PC-3 (cell line): ENCODE measurements around the gene STK32C. TPM values are rescaled to one million over a fixed set of nuclear protein-coding genes. Genes with fewer than 3 reads are reported as not detected.

ENCODE experiments used
- ATAC-seq: fragments of 200-7000 bp; cut with Tn5 transposase; 2 replicates; pipeline ENCODE4 v1.9.1; 2020; ENCODE audit warnings: mild to moderate bottlenecking, moderate library complexity
- BruUV-seq: library from RNA; stranded (reverse); fragments of 400-500 nt; replicated peaks from 2 replicates; lab custom pipeline; 2021; lab: Mats Ljungman, UMichigan
- CTCF ChIA-PET: fragments of 300-600 bp; sonication (Branson Sonifier 250); formaldehyde crosslinking; loops from one replicate; lab custom pipeline; 2022; ENCODE audit warnings: antibody characterized with exemption; lab: Charles Lee
- POLR2A ChIA-PET: fragments of 300-600 bp; sonication (Branson Sonifier 250); formaldehyde crosslinking; loops from one replicate; lab custom pipeline; 2022; ENCODE audit warnings: antibody characterized with exemption; ENCODE audit not compliant: unreplicated experiment; lab: Charles Lee
- DNase-seq: peaks from one replicate; pipeline ENCODE4 v3.0.0-alpha.2; 2015
- H2AFZ ChIP-seq: fragments of 300-600 bp; sonication (generic); 2 replicates; pipeline ENCODE4 v1.6.0; 2016; ENCODE audit warnings: antibody characterized with exemption, low read length
- H3F3A ChIP-seq: fragments of 300-600 bp; sonication (generic); one replicate; pipeline ENCODE4 v1.6.0; 2017; ENCODE audit warnings: antibody characterized with exemption, low read length, control low read depth, mild to moderate bottlenecking; ENCODE audit not compliant: unreplicated experiment
- H3K27ac ChIP-seq: fragments of 300-600 bp; sonication (generic); 2 replicates; pipeline ENCODE4 v1.5.1; 2016; ENCODE audit warnings: mild to moderate bottlenecking, low read length
- H3K27me3 ChIP-seq: fragments of 300-600 bp; sonication (generic); 2 replicates; pipeline ENCODE4 v1.6.1; 2016; ENCODE audit warnings: low read length, mixed read lengths
- H3K36me3 ChIP-seq: fragments of 300-600 bp; sonication (generic); 2 replicates; pipeline ENCODE4 v1.6.1; 2016; ENCODE audit warnings: low read depth, mixed run types, low read length, mixed read lengths
- H3K4me1 ChIP-seq: fragments of 300-600 bp; sonication (generic); 2 replicates; pipeline ENCODE4 v1.5.1; 2016; ENCODE audit warnings: low read length; ENCODE audit not compliant: insufficient read depth
- H3K4me2 ChIP-seq: fragments of 300-600 bp; sonication (generic); 2 replicates; pipeline ENCODE4 v1.6.0; 2016; ENCODE audit warnings: low read length
- H3K4me3 ChIP-seq: fragments of 300-600 bp; sonication (generic); 2 replicates; pipeline ENCODE4 v1.5.1; 2016; ENCODE audit warnings: mild to moderate bottlenecking, low read length, mixed read lengths
- H3K79me2 ChIP-seq: fragments of 300-600 bp; sonication (generic); 2 replicates; pipeline ENCODE4 v1.6.1; 2017; ENCODE audit warnings: low read length, mixed read lengths
- H3K9ac ChIP-seq: fragments of 300-600 bp; sonication (generic); 2 replicates; pipeline ENCODE4 v1.6.0; 2016; ENCODE audit warnings: mild to moderate bottlenecking, low read length
- H3K9me2 ChIP-seq: fragments of 300-600 bp; sonication (generic); replicated peaks from 2 replicates; pipeline ENCODE4 v1.6.1; 2016; ENCODE audit warnings: mixed run types, low read length, mixed read lengths
- H3K9me3 ChIP-seq: fragments of 300-600 bp; sonication (generic); 2 replicates; pipeline ENCODE4 v1.6.1; 2016; ENCODE audit warnings: low read length, mixed read lengths
- H4K20me1 ChIP-seq: fragments of 300-600 bp; sonication (generic); 2 replicates; pipeline ENCODE4 v1.6.1; 2016; ENCODE audit warnings: low read length, mixed read lengths
- EZH2 ChIP-seq: fragments of 300-600 bp; sonication (generic); IDR thresholded peaks from one replicate; pipeline ENCODE4 v1.6.1; 2017; ENCODE audit warnings: antibody characterized with exemption, mild to moderate bottlenecking, low read length; ENCODE audit not compliant: unreplicated experiment
- EZH2phosphoT487 ChIP-seq: fragments of 300-600 bp; sonication (generic); IDR thresholded peaks from 2 replicates; pipeline ENCODE4 v1.6.1; 2018; ENCODE audit warnings: mild to moderate bottlenecking, antibody characterized with exemption, low read length, borderline replicate concordance
- intact Hi-C: fragments of 100-400 bp; cut with micrococcal nuclease; formaldehyde crosslinking; loops from 2 replicates; pipeline ENCODE4 v1.9.0; 2023
- total RNA-seq: library from RNA; depleted of rRNA; stranded (reverse); fragments of >200 nt; gene quantifications from 2 replicates; pipeline ENCODE4 v1.2.3, GENCODE V29; 2014
- TF ChIP-seq, protein P1 (sequence below): fragments of 300-600 bp; sonication (generic); conservative IDR thresholded peaks from 2 replicates; pipeline ENCODE4 v1.5.1; 2017; ENCODE audit warnings: antibody characterized with exemption, low read depth, mild to moderate bottlenecking, low read length

STK32C gene
- total RNA-seq, 1 experiment from 2014 or later, result 28.3 TPM

DNA sequence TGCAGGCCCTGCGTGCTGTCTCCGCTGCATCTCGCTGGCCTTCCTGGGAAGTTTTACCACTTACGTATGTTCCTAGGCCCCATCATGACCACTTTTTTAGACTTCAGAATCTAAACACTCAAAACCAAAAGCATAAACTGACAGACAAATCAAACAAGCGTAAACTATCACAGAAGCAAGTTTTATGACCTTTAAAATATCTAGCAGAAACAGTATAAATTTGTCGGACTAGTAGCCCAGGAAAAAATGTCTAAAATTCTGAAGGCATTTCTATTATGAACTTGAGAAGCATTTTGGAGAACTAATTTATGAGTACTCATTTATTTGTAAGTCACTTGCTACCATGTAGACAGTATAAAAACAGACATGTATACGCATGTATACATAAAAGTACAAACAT lies 34.8 kb upstream of the STK32C start:
- Histone ChIP-seq H3K27me3 (no peaks in the 10 kb centered on the region), H3K27ac (no peak overlapping the region), H2AFZ (no peak overlapping the region), H3K9me2 (no peaks in the 10 kb centered on the region), H3F3A (no peaks in the 10 kb centered on the region), H3K36me3 (no peaks in the 10 kb centered on the region), H3K4me2 (no peak overlapping the region), H3K79me2 (no peaks in the 10 kb centered on the region), H4K20me1 (no peaks in the 10 kb centered on the region), H3K4me1 (no peaks in the 10 kb centered on the region), H3K4me3 (no peak overlapping the region), H3K9ac (no peak overlapping the region), H3K9me3 (no peaks in the 10 kb centered on the region)
- ATAC-seq (no peak), DNase-seq (no peak)
- no peak for TF ChIP-seq EZH2
- TF ChIP-seq, protein P1, sequence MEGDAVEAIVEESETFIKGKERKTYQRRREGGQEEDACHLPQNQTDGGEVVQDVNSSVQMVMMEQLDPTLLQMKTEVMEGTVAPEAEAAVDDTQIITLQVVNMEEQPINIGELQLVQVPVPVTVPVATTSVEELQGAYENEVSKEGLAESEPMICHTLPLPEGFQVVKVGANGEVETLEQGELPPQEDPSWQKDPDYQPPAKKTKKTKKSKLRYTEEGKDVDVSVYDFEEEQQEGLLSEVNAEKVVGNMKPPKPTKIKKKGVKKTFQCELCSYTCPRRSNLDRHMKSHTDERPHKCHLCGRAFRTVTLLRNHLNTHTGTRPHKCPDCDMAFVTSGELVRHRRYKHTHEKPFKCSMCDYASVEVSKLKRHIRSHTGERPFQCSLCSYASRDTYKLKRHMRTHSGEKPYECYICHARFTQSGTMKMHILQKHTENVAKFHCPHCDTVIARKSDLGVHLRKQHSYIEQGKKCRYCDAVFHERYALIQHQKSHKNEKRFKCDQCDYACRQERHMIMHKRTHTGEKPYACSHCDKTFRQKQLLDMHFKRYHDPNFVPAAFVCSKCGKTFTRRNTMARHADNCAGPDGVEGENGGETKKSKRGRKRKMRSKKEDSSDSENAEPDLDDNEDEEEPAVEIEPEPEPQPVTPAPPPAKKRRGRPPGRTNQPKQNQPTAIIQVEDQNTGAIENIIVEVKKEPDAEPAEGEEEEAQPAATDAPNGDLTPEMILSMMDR, result no peak
- no TSS peak for BruUV-seq
- ChIA-PET CTCF (no interaction called here), POLR2A (no interaction called here)
- intact Hi-C loops, result no loop called here

DNA sequence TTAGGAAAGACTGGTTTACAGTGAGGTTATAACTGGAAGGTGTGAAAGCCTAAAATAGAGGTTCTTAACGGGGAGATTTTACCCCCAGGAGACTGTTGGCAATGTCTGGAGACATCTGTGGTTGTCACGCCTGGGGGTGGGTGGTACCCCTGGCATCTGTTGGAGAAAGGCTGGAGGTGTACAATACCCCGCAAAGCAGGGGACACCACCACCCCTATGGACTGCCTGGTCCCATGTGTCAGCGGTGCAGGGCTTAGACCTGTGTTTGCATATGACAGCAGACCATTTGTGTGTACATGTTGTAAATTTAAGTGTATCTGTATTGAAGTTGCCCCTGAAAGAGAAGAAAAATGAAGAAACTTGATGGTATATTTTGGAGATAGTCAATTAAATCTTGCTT lies 34.0 kb upstream of the STK32C start:
- POLR2A ChIA-PET, result no interaction called here
- DNase-seq, result no peak
- no TSS peak for BruUV-seq

DNA sequence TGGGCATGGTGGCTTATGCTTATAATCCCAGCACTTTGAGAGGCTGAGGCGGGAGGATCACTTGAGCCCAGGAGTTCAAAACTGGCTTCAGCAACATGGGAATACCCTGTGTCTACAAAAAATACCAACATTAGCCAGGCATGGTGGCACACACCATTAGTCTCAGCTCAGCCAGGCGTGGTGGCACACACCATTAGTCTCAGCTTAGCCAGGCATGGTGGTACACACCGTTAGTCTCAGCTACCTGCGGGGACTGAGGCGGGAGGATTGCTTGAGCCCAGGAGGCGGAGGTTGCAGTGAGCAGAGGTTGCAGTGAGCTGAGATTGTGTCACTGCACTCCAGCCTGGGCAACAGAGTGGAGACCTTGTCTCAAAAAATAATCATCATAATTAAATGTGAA lies 33.3 kb upstream of the STK32C start:
- H3K36me3 ChIP-seq, result no peaks in the 10 kb centered on the region
- H3K9me2 ChIP-seq, result no peaks in the 10 kb centered on the region
- ATAC-seq, result no peak
- TF ChIP-seq EZH2, result no peak
- no peak for TF ChIP-seq EZH2phosphoT487
- TF ChIP-seq, protein P1, result no peak
- no peak overlapping the region for H3K4me2 ChIP-seq
- ChIA-PET POLR2A (no interaction called here), CTCF (no interaction called here)
- H2AFZ ChIP-seq, result no peak overlapping the region
- H3K27me3 ChIP-seq, result no peaks in the 10 kb centered on the region
- H3K4me1 ChIP-seq, result no peaks in the 10 kb centered on the region
- H3K27ac ChIP-seq, result no peak overlapping the region
- H3K4me3 ChIP-seq, result no peak overlapping the region
- intact Hi-C loops, result no loop called here
- H4K20me1 ChIP-seq, result no peaks in the 10 kb centered on the region
- H3K9me3 ChIP-seq, result no peaks in the 10 kb centered on the region
- no peaks in the 10 kb centered on the region for H3F3A ChIP-seq
- no peak overlapping the region for H3K9ac ChIP-seq
- DNase-seq, result no peak
- no peaks in the 10 kb centered on the region for H3K79me2 ChIP-seq
- no TSS peak for BruUV-seq

More for the DNA sequence above, 34.0 kb upstream of the STK32C start:
- Histone ChIP-seq H3K79me2 (no peaks in the 10 kb centered on the region), H3K9ac (no peak overlapping the region), H2AFZ (no peak overlapping the region), H3K9me3 (no peaks in the 10 kb centered on the region), H3K36me3 (no peaks in the 10 kb centered on the region), H3K27ac (no peak overlapping the region), H3K27me3 (no peaks in the 10 kb centered on the region), H3F3A (no peaks in the 10 kb centered on the region), H3K4me3 (no peak overlapping the region), H4K20me1 (no peaks in the 10 kb centered on the region), H3K4me2 (no peak overlapping the region), H3K9me2 (no peaks in the 10 kb centered on the region), H3K4me1 (no peaks in the 10 kb centered on the region)
- CTCF ChIA-PET, result no interaction called here
- no peak for TF ChIP-seq EZH2
- no peak for TF ChIP-seq EZH2phosphoT487
- TF ChIP-seq, protein P1, result no peak
- ATAC-seq, result no peak
- intact Hi-C loops, result no loop called here
